Esophagus (tissue), 2 donors: ENCODE results near the gene FCGR2B. TPM values are rescaled to one million over a fixed set of nuclear protein-coding genes. Genes with fewer than 3 reads are reported as not detected.

Experiments
- H3K27ac ChIP-seq, 2 donors: one replicate each; pipeline ENCODE4 v1.5.1; 2013; ENCODE audit warnings: low read depth in 2 of 2, mild to moderate bottlenecking in 2 of 2, inconsistent platforms in 1 of 2, low read length in 1 of 2, moderate library complexity in 1 of 2
- H3K27me3 ChIP-seq, 2 donors: one replicate each; pipeline ENCODE4 v1.6.1; 2013; ENCODE audit warnings: low read length in 2 of 2, control low read depth in 1 of 2, mild to moderate bottlenecking in 1 of 2; ENCODE audit not compliant: insufficient read depth in 2 of 2, control insufficient read depth in 1 of 2
- H3K36me3 ChIP-seq, 2 donors: one replicate each; pipeline ENCODE4 v1.6.1; 2013; ENCODE audit warnings: low read length in 1 of 2; ENCODE audit not compliant: control insufficient read depth in 2 of 2, insufficient read depth in 2 of 2
- H3K4me1 ChIP-seq, 2 donors: one replicate each; pipeline ENCODE4 v1.6.1; 2013; ENCODE audit warnings: low read length in 1 of 2; ENCODE audit not compliant: control insufficient read depth in 2 of 2, insufficient read depth in 2 of 2
- H3K4me3 ChIP-seq, 2 donors: one replicate each; pipeline ENCODE4 v1.5.1; 2013; ENCODE audit warnings: low read length in 2 of 2, mild to moderate bottlenecking in 2 of 2, low read depth in 1 of 2, moderate library complexity in 1 of 2
- H3K9me3 ChIP-seq, 2 donors: one replicate each; pipeline ENCODE4 v1.6.1; 2013; ENCODE audit warnings: mild to moderate bottlenecking in 2 of 2, low read depth in 1 of 2, low read length in 1 of 2, moderate library complexity in 1 of 2; ENCODE audit not compliant: control insufficient read depth in 2 of 2, insufficient read depth in 1 of 2
- WGBS, 2 donors: extraction: QIAGEN DNeasy Blood & Tissue Kit; methylation state at CpG; one replicate each; pipeline ENCODE4 v1.1.7; 2013; 5-methylcytosine and 5-hydroxymethylcytosine counted together
- polyA plus RNA-seq, 2 donors: library from polyadenylated mRNA; stranded (reverse); fragments of 200-250 nt; gene quantifications; one replicate each; pipeline ENCODE4 v1.2.3, GENCODE V29; 2013
- donor health status: healthy with polysubstance abuse.
- donor health status: Bipolar disorder and iron deficiency.

FCGR2B gene
- polyA plus RNA-seq, 2 donors, result 1.6 to 2.7 TPM

- H3K4me1 ChIP-seq, result peaks cover 3 to 8% of the 10 kb centered on the region in 2 donors
- peak overlapping the region; percentile 80 to 85 for H3K27ac ChIP-seq
- H3K9me3 ChIP-seq, result no peaks in the 10 kb centered on the region
- no peaks in the 10 kb centered on the region for H3K36me3 ChIP-seq
- peak overlapping the region; percentile 65 to 79 for H3K4me3 ChIP-seq
- H3K27me3 ChIP-seq, result no peaks in the 10 kb centered on the region
- WGBS, 2 donors, result 3 to 4% methylated on average over 38 of the region's 38 CpGs
Observed at GRCh38 chr1:161727256-161727924, 64.4 kb downstream of the FCGR2B start.

Other genes starting within 250 kb of the FCGR2B start
- gene FCGR2A, start 157.7 kb upstream of the FCGR2B start, polyA plus RNA-seq, result 1 to 10 TPM; 2.2 to 2.3 TPM
- 1 to 10 TPM in 1 of 2 donors, under 1 TPM in 1; 0.79 to 1.2 TPM for gene HSPA6, start 138.6 kb upstream of the FCGR2B start, polyA plus RNA-seq
- 1 to 10 TPM in 1 of 2 donors, under 1 TPM in 1; 0.57 to 1.0 TPM for gene FCGR3A, start 113.3 kb upstream of the FCGR2B start, polyA plus RNA-seq
- gene FCGR3B, start 32.0 kb upstream of the FCGR2B start, polyA plus RNA-seq, result under 1 TPM; 0.04 to 0.08 TPM
- under 1 TPM; 0.02 to 0.29 TPM for gene FCRLA, start 44.1 kb downstream of the FCGR2B start, polyA plus RNA-seq
- under 1 TPM; 0.24 to 0.34 TPM for gene FCRLB, start 58.4 kb downstream of the FCGR2B start, polyA plus RNA-seq
- gene DUSP12, start 86.6 kb downstream of the FCGR2B start, polyA plus RNA-seq, result 10 to 100 TPM in 1 of 2 donors, 1 to 10 TPM in 1; 6.5 to 14.5 TPM
- gene ATF6, start 103.2 kb downstream of the FCGR2B start, polyA plus RNA-seq, result 1 to 10 TPM; 2.5 to 6.5 TPM